ENCODE measurements around the gene TSACC. TPM values are rescaled to one million over a fixed set of nuclear protein-coding genes. Genes with fewer than 3 reads are reported as not detected.
"Not testable (repeated sequence)": the region's sequence is repeated elsewhere in the genome, so short reads cannot be mapped to it uniquely, and the experiment has no call there.

Gene TSACC
- total and polyA plus RNA-seq, 2 experiments from 2014 or later, result 4.7 TPM; not detected in 1

GRCh38 chr1:156367383-156368156 is 29.2 kb downstream of the TSACC start:
- DNase-seq (ENCODE audit: low read depth in 1 of 2, low spot score in 1 of 2), result no peak
- H3K36me3 ChIP-seq, result no peaks in the 10 kb centered on the region
- H3K4me1 ChIP-seq (ENCODE audit: low read depth), result no peaks in the 10 kb centered on the region
- H3K9me3 ChIP-seq (ENCODE audit: low read depth), result no peaks in the 10 kb centered on the region
- TF ChIP-seq, protein P1, sequence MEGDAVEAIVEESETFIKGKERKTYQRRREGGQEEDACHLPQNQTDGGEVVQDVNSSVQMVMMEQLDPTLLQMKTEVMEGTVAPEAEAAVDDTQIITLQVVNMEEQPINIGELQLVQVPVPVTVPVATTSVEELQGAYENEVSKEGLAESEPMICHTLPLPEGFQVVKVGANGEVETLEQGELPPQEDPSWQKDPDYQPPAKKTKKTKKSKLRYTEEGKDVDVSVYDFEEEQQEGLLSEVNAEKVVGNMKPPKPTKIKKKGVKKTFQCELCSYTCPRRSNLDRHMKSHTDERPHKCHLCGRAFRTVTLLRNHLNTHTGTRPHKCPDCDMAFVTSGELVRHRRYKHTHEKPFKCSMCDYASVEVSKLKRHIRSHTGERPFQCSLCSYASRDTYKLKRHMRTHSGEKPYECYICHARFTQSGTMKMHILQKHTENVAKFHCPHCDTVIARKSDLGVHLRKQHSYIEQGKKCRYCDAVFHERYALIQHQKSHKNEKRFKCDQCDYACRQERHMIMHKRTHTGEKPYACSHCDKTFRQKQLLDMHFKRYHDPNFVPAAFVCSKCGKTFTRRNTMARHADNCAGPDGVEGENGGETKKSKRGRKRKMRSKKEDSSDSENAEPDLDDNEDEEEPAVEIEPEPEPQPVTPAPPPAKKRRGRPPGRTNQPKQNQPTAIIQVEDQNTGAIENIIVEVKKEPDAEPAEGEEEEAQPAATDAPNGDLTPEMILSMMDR (IDR thresholded peaks at IDR 0.05; ENCODE audit: low read depth, low read length), result no peak
- H3K27me3 ChIP-seq, result peaks cover 17% of the 10 kb centered on the region
- H3K27ac ChIP-seq, result no peak overlapping the region
- H3K4me3 ChIP-seq, result no peak overlapping the region

DNA sequence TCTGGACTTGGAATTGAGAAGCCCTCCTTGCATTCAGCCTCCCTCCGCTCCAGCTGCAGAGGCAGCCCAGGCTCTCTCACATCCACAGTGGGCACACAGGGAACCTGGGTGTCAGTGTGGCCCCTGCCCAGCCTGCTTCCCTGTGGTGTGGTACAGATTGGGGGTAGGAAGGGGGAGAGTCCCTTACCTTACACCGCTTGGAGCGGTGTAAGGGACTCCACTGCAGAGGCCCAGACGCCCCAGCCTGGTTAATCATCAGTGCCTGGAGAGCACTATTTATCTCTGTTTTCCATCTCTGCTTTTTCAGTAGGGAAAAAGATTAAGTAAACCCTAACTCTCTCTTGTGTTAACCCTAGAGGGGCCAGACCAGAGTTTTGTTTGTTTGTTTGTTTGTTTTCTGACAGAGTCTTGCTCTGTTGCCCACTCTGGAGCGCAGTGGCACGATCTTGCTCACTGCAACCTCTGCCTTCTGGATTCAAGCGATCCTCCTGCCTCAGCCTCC is 29.9 kb downstream of the TSACC start:
- TF ChIP-seq, protein P1 (IDR thresholded peaks at IDR 0.05; ENCODE audit: low read depth, low read length), result no peak
- peaks cover 17% of the 10 kb centered on the region for H3K27me3 ChIP-seq
- no peaks in the 10 kb centered on the region for H3K4me1 ChIP-seq (ENCODE audit: low read depth)

DNA sequence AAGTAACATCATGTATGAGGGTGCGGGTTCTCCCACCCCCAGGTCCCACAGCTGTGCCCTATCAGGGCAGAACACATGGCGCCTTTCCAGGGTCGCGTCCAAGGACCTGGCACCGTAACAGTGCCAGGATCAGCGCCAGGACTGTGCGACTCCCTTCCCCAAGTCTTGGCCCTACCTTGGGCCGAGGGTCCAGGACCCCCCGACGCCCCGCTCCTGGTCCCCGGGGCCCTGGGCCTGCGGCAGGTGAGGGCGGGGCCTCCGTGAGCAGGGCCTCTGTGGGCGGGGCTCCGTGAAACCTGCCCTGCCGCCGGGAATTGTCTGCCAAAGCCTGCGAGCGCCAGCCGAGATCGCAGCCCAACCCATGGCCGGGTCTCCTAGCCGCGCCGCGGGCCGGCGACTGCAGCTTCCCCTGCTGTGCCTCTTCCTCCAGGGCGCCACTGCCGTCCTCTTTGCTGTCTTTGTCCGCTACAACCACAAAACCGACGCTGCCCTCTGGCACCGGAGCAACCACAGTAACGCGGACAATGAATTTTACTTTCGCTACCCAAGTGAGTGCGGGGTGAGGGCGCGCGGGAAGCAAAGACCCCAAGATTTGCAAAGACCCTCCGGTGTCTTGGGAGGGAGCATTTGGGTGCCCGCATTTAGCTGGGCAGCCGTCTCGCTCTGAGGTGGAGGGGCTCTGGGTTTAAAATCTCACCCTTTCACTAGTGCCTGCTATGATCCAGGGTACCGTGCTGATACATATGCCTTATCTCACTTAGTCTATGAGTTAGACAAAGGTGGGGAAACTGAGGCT is 30.8 kb downstream of the TSACC start, which contains the start of gene RHBG:
Gene RHBG, plus strand, starts transcription at position 323 of the 796 bp plus-strand sequence. Its CDS starts 39 bp downstream, at position 362.
- Histone ChIP-seq H3K4me3 (peak within 1 kb of the TSS; percentile 11), H3K27me3 (peaks cover 17% of the 10 kb centered on the region), H3K4me1 (ENCODE audit: low read depth) (peaks cover 7% of the 10 kb centered on the region), H3K36me3 (no peaks in the 10 kb centered on the region), H3K27ac (no peak within 1 kb of the TSS), H3K9me3 (ENCODE audit: low read depth) (no peaks in the 10 kb centered on the region)
- DNase-seq (ENCODE audit: low read depth in 1 of 2, low spot score in 1 of 2), result peak; percentile 37 to 42
- TF ChIP-seq, protein P1 (IDR thresholded peaks at IDR 0.05; ENCODE audit: low read depth, low read length), result no peak

More for the DNA sequence above, 29.9 kb downstream of the TSACC start:
- no peak for DNase-seq (ENCODE audit: low read depth in 1 of 2, low spot score in 1 of 2)
- H3K4me3 ChIP-seq, result no peak overlapping the region
- no peak overlapping the region for H3K27ac ChIP-seq
- no peaks in the 10 kb centered on the region for H3K36me3 ChIP-seq
- no peaks in the 10 kb centered on the region for H3K9me3 ChIP-seq (ENCODE audit: low read depth)

DNA sequence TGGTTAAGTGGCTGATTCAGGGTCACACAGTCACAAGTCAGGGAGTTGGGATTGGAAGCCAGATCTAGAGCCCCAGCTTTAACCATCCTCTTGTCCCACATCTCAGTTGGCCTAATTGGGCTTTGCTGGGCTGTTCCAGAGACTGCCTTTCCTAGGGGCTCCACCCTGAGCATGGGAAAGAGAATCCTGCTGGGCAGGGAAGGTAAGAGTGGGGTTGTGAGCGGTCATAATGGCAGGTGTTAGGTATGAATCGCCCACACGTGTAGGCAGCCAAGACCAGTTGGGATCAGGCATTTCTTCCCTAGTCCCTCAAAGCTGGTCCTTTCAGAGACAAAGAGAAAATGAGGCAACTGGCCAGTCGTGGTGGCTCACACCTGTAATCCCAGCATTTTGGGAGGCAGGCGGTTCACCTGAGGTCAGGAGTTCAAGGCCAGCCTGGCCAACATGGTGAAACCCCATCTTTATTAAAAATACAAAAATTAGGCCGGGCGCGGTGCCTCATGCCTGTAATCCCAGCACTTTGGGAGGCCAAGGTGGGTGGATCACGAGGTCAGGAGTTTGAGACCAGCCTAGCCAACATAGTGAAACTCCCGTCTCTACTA is 31.5 kb downstream of the TSACC start:
- H3K36me3 ChIP-seq; H3K4me3 ChIP-seq; H3K27ac ChIP-seq; H3K4me1 ChIP-seq (ENCODE audit: low read depth); DNase-seq (ENCODE audit: low read depth in 1 of 2, low spot score in 1 of 2); H3K9me3 ChIP-seq (ENCODE audit: low read depth): not testable (repeated sequence)
- peaks cover 17% of the 10 kb centered on the region for H3K27me3 ChIP-seq

- peak in 1 of 2 donors; percentile 91 for DNase-seq (ENCODE audit: low read depth in 1 of 2, low spot score in 1 of 2)
- Histone ChIP-seq H3K27ac (no peak overlapping the region), H3K36me3 (no peaks in the 10 kb centered on the region), H3K9me3 (ENCODE audit: low read depth) (no peaks in the 10 kb centered on the region), H3K27me3 (peaks cover 19% of the 10 kb centered on the region), H3K4me1 (ENCODE audit: low read depth) (peaks cover 7% of the 10 kb centered on the region), H3K4me3 (no peak overlapping the region)
- TF ChIP-seq, protein P1 (IDR thresholded peaks at IDR 0.05; ENCODE audit: low read depth, low read length), result no peak
These were observed 33.4 kb downstream of the TSACC start for GRCh38 chr1:156371553-156372264.

Measured in cardiac muscle cell (in vitro differentiated cells and primary cell).